Naive B cell (primary cell): ENCODE data around the gene DOCK3. TPM values are rescaled to one million over a fixed set of nuclear protein-coding genes. Genes with fewer than 3 reads are reported as not detected.
A peak's percentile ranks its signal among the peaks of the same experiment; 100 is the strongest.
"Not testable (repeated sequence)": the region's sequence is repeated elsewhere in the genome, so short reads cannot be mapped to it uniquely, and the experiment has no call there.

Experiments
- ATAC-seq, 2 donors: fragments of 150-1000 bp; cut with Tn5 transposase; 2 replicates each; pipeline ENCODE4 v1.10.0; 2021; ENCODE audit warnings: low read depth in 2 of 2, mild to moderate bottlenecking in 2 of 2, moderate library complexity in 2 of 2
- DNase-seq: peaks from one replicate; pipeline ENCODE4 v3.0.0; 2022
- H3K27ac Mint-ChIP-seq, 6 donors: one replicate each; pipeline ENCODE4 v1.8.0; 2020 to 2022; ENCODE audit warnings: mild to moderate bottlenecking in 6 of 6, mixed read lengths in 6 of 6, moderate library complexity in 5 of 6, inconsistent platforms in 2 of 6
- H3K27me3 Mint-ChIP-seq, 3 donors: one replicate each; pipeline ENCODE4 v1.8.0; 2021 to 2022; ENCODE audit warnings: mixed read lengths in 3 of 3, mild to moderate bottlenecking in 1 of 3
- H3K36me3 Mint-ChIP-seq, 2 donors: one replicate each; pipeline ENCODE4 v1.8.0; 2020 to 2022; ENCODE audit warnings: mixed read lengths in 2 of 2, inconsistent platforms in 1 of 2, mild to moderate bottlenecking in 1 of 2
- H3K4me1 Mint-ChIP-seq, 3 donors: one replicate each; pipeline ENCODE4 v1.8.0; 2020 to 2022; ENCODE audit warnings: mixed read lengths in 3 of 3, inconsistent platforms in 1 of 3, mild to moderate bottlenecking in 1 of 3, moderate library complexity in 1 of 3
- H3K4me3 Mint-ChIP-seq, 8 donors: one replicate each; pipeline ENCODE4 v1.8.0; 2020 to 2022; ENCODE audit warnings: mild to moderate bottlenecking in 8 of 8, mixed read lengths in 8 of 8, moderate library complexity in 8 of 8, inconsistent platforms in 2 of 8
- H3K9me3 Mint-ChIP-seq, 7 donors: one replicate each; pipeline ENCODE4 v1.8.0; 2020 to 2022; ENCODE audit warnings: mixed read lengths in 7 of 7, mild to moderate bottlenecking in 5 of 7, inconsistent platforms in 2 of 7, moderate library complexity in 1 of 7
- polyA plus RNA-seq, 6 donors: library from polyadenylated mRNA; unstranded; fragments of 300-500 nt; fragmentation: Illumina TruSeq; gene quantifications; one replicate each; pipeline ENCODE4 v1.2.3, GENCODE V29; 2021; ENCODE audit warnings: low read depth in 6 of 6

Gene DOCK3
- polyA plus RNA-seq, 6 donors from 2014 or later, result 0.03 to 0.04 (median 0.04) TPM; not detected in 3

DNA sequence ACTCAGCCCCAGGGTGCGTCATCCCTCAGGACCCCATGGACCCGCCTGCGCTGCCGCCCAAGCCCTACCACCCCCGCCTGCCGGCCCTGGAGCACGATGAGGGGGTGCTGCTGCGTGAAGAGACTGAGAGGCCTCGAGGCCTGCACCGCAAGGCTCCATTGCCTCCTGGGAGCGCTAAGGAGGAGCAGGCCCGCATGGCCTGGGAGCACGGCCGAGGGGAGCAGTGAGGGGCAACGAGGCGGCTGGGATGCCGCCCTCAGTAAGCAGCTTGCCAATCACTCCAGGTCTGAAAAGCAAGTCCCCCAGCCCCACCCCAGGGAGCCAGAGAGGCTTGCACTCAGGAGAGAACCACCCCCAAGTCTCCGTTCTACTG lies 706.6 kb downstream of the DOCK3 start:
- peak overlapping the region in 1 of 8 donors; percentile 9 for H3K4me3 Mint-ChIP-seq
- no peak overlapping the region for H3K27ac Mint-ChIP-seq
- no peak for DNase-seq
- peaks cover 25 to 35% (median 27%) of the 10 kb centered on the region in 3 donors for H3K4me1 Mint-ChIP-seq
- H3K27me3 Mint-ChIP-seq, result peaks cover 14 to 27% (median 25%) of the 10 kb centered on the region in 3 donors
- no peaks in the 10 kb centered on the region for H3K9me3 Mint-ChIP-seq
- no peaks in the 10 kb centered on the region for H3K36me3 Mint-ChIP-seq
- no peak for ATAC-seq

GRCh38 chr3:51382076-51382745 lies 707.5 kb downstream of the DOCK3 start:
- H3K27me3 Mint-ChIP-seq, result peaks cover 13 to 19% (median 16%) of the 10 kb centered on the region in 3 donors
- H3K4me3 Mint-ChIP-seq, result peak overlapping the region in 3 of 8 donors; percentile 29 to 91 (median 61)
- ATAC-seq, result no peak
- no peak for DNase-seq
- H3K27ac Mint-ChIP-seq, result peak overlapping the region in 1 of 6 donors; percentile 19
- no peaks in the 10 kb centered on the region for H3K36me3 Mint-ChIP-seq
- H3K9me3 Mint-ChIP-seq, result no peaks in the 10 kb centered on the region
- peaks cover 29 to 40% (median 36%) of the 10 kb centered on the region in 3 donors for H3K4me1 Mint-ChIP-seq

- Mint-ChIP-seq H3K4me3 (peak overlapping the region in 7 of 8 donors; percentile 47 to 99 (median 91)), H3K36me3 (peaks cover 0 to 7% of the 10 kb centered on the region in 2 donors), H3K9me3 (no peaks in the 10 kb centered on the region), H3K4me1 (peaks cover 34 to 49% (median 44%) of the 10 kb centered on the region in 3 donors), H3K27ac (peak overlapping the region in 3 of 6 donors; percentile 27 to 69 (median 62)), H3K27me3 (peaks cover 5 to 11% (median 9%) of the 10 kb centered on the region in 3 donors)
- ATAC-seq, result no peak
- no peak for DNase-seq
Observed at GRCh38 chr3:51382947-51383578, 708.3 kb downstream of the DOCK3 start.

DNA sequence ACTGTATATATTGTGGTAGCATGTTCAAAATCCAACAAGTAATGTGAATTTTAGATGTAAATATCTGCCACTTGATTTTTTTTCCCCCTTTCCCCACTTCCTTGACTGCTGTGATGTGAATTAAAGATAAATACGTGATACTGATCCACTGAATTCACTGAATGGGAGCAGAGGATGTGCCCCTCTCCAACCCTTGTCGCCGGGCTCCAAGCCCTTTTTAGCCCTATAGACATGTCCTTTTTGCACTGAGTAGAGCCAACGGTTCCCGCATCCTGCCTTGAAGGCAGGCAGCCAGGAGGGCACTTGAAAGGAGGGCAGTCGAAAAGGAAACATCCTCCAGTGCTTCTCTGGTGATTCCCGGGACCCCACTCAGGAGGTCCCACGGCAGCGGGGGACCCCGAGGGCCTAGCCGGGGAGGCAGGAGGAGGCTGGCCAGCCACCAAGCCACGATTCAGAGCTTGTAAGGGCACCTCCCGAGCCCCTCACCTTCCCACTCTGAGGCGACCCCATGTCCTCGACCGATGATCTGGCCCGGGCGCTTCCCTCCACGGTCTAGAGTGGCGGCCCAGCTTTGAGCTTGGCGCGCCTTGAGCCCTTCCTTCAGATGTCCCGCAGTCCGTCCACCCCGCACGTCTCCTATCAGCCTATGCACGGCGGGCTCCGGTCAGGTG lies 709.5 kb downstream of the DOCK3 start:
- DNase-seq (no peak), ATAC-seq (peak in 1 of 2 donors; percentile 6)
- no peaks in the 10 kb centered on the region for H3K9me3 Mint-ChIP-seq
- H3K4me1 Mint-ChIP-seq, result peaks cover 35 to 51% (median 46%) of the 10 kb centered on the region in 3 donors
- peak overlapping the region; percentile 86 to 100 (median 98) for H3K4me3 Mint-ChIP-seq
- peaks cover 0 to 7% of the 10 kb centered on the region in 2 donors for H3K36me3 Mint-ChIP-seq
- H3K27me3 Mint-ChIP-seq, result peaks cover 1 to 5% (median 3%) of the 10 kb centered on the region in 3 donors
- H3K27ac Mint-ChIP-seq, result peak overlapping the region; percentile 97 to 99 (median 98)

GRCh38 chr3:51384726-51385473 lies 710.2 kb downstream of the DOCK3 start, which contains the start of gene MANF:
TSS of gene MANF (plus strand) at chr3:51385291. CDS start at chr3:51385343, 52 bp downstream.
- ATAC-seq, result peak; percentile 95
- H3K36me3 Mint-ChIP-seq, result peaks cover 0 to 7% of the 10 kb centered on the region in 2 donors
- H3K9me3 Mint-ChIP-seq, result no peaks in the 10 kb centered on the region
- peak within 1 kb of the TSS; percentile 86 to 100 (median 98) for H3K4me3 Mint-ChIP-seq
- peak within 1 kb of the TSS; percentile 97 to 99 (median 98) for H3K27ac Mint-ChIP-seq
- H3K4me1 Mint-ChIP-seq, result peaks cover 41 to 58% (median 49%) of the 10 kb centered on the region in 3 donors
- peak; percentile 97 for DNase-seq
- no peaks in the 10 kb centered on the region for H3K27me3 Mint-ChIP-seq

DNA sequence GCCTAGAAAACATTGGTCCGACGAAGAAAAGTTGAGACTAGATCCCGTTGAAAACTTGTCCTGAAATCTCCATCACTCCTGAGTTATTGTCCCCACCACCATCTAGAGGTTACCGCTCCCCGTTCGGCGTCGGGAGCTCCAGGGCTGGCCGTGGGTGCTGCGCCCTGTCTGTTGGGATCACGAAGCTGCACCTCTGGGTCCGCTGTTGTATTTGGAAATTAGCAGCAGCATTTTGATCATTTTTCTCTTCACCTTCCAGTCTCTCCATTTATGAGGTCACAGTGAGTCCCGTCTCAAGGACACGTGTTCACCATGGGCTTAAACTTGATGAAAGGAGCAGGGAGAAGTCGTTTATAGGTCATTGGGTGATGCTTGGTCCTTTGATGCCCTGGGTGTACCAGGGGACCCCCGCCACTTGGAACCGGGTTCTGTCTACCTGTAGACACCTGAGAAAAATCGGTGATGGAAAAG lies 710.9 kb downstream of the DOCK3 start:
- peaks cover 43 to 66% (median 52%) of the 10 kb centered on the region in 3 donors for H3K4me1 Mint-ChIP-seq
- H3K27me3 Mint-ChIP-seq, result no peaks in the 10 kb centered on the region
- no peak for DNase-seq
- H3K9me3 Mint-ChIP-seq, result no peaks in the 10 kb centered on the region
- peak overlapping the region; percentile 86 to 100 (median 96) for H3K4me3 Mint-ChIP-seq
- H3K36me3 Mint-ChIP-seq, result peaks cover 0 to 7% of the 10 kb centered on the region in 2 donors
- no peak for ATAC-seq
- H3K27ac Mint-ChIP-seq, result peak overlapping the region; percentile 95 to 99 (median 98)

DNA sequence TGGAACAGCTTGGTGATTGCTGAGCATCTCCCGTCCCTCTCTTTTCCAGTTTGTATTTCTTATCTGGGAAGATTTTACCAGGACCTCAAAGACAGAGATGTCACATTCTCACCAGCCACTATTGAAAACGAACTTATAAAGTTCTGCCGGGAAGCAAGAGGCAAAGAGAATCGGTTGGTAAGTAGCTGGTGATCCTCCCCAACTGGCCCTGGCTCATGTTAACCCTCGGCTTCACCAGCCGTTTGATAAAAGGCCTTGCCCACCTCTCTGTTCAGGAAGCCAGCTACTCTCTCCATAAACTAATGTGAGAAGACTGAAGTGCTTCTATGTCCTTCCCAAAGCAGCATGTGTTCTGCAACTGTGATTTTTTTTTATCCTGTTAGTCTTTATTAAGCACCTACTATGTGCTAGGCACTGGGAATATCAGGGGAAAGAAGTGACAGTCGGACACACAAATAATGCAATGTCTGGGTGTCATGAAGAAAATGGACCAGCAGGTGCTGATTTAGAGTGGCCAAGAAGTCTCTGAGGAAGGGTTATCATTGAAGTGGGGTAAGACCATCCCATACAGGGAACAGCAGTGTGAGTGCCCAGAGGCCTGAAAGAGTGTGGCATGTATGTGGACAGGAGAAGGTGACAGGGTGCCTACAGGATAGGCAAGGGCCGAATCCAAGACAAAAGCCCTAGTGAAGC lies 711.6 kb downstream of the DOCK3 start:
- DNase-seq, result no peak
- H3K4me1 Mint-ChIP-seq, result peaks cover 46 to 68% (median 54%) of the 10 kb centered on the region in 3 donors

GRCh38 chr3:51386852-51387229 lies 712.1 kb downstream of the DOCK3 start:
- Mint-ChIP-seq H3K4me3 (peak overlapping the region in 7 of 8 donors; percentile 12 to 99 (median 95)), H3K9me3 (no peaks in the 10 kb centered on the region), H3K4me1 (peaks cover 46 to 71% (median 54%) of the 10 kb centered on the region in 3 donors), H3K27ac (peak overlapping the region in 3 of 6 donors; percentile 82 to 99 (median 98)), H3K27me3 (no peaks in the 10 kb centered on the region), H3K36me3 (peaks cover 0 to 7% of the 10 kb centered on the region in 2 donors)
- ATAC-seq (no peak), DNase-seq (no peak)

More for the DNA sequence above, 711.6 kb downstream of the DOCK3 start:
- Mint-ChIP-seq H3K27ac (peak overlapping the region; percentile 5 to 99 (median 98)), H3K9me3 (no peaks in the 10 kb centered on the region), H3K36me3 (peaks cover 0 to 7% of the 10 kb centered on the region in 2 donors), H3K27me3 (no peaks in the 10 kb centered on the region), H3K4me3 (peak overlapping the region; percentile 86 to 100 (median 96))
- no peak for ATAC-seq

DNA sequence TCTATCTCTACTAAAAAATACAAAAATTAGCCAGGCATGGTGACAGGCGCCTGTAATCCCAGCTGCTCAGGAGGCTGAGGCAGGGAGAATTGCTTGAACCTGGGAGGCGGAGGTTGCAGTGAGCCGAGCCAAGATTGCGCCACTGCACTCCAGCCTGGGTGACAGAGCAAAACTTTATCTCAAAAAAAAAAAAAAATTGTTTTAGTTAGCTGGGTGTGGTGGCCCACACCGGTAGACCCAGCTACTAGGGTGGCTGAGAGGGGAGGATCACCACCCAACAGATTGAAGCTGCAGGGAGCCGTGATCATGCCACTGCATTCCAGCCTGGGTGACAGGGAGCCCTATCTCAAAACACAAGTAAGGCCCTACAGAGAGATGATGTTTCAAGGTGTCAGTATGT lies 712.6 kb downstream of the DOCK3 start:
- Mint-ChIP-seq H3K4me3 (peak overlapping the region in 2 of 8 donors; percentile 91 to 99), H3K4me1 (peaks cover 46 to 71% (median 54%) of the 10 kb centered on the region in 3 donors), H3K27ac (peak overlapping the region in 1 of 6 donors; percentile 82)
- not testable (repeated sequence) for H3K27me3 Mint-ChIP-seq, DNase-seq, H3K36me3 Mint-ChIP-seq, ATAC-seq, H3K9me3 Mint-ChIP-seq

- DNase-seq (no peak), ATAC-seq (no peak)
- Mint-ChIP-seq H3K9me3 (no peaks in the 10 kb centered on the region), H3K36me3 (peaks cover 0 to 7% of the 10 kb centered on the region in 2 donors), H3K4me3 (peak overlapping the region in 4 of 8 donors; percentile 21 to 85 (median 49)), H3K27me3 (no peaks in the 10 kb centered on the region), H3K27ac (peak overlapping the region in 1 of 6 donors; percentile 57), H3K4me1 (peaks cover 48 to 74% (median 64%) of the 10 kb centered on the region in 3 donors)
Observed at GRCh38 chr3:51388286-51389029, 713.7 kb downstream of the DOCK3 start.

- Mint-ChIP-seq H3K27me3 (no peaks in the 10 kb centered on the region), H3K36me3 (peaks cover 5 to 7% of the 10 kb centered on the region in 2 donors), H3K4me1 (peaks cover 38 to 75% (median 60%) of the 10 kb centered on the region in 3 donors), H3K4me3 (peak overlapping the region in 6 of 8 donors; percentile 12 to 85 (median 34)), H3K9me3 (no peaks in the 10 kb centered on the region), H3K27ac (peak overlapping the region in 3 of 6 donors; percentile 28 to 69 (median 59))
- ATAC-seq (no peak), DNase-seq (peak; percentile 50)
Observed at GRCh38 chr3:51389423-51390183, 714.9 kb downstream of the DOCK3 start.
